B cell (primary cell): ENCODE results near the gene CD101.

Experiments
- EZH2 ChIP-seq: IDR thresholded peaks from 2 replicates; pipeline ENCODE4 v1.6.1; 2012; ENCODE audit warnings: borderline replicate concordance, low read depth, mild to moderate bottlenecking, moderate library complexity, low read length; ENCODE audit not compliant: insufficient read depth, poor library complexity, severe bottlenecking
- TF ChIP-seq, protein P1 (sequence below): fragments of 200-600 bp; IDR thresholded peaks from one replicate; pipeline ENCODE4 v1.8.0; 2022; ENCODE audit warnings: antibody characterized with exemption, mild to moderate bottlenecking

DNA sequence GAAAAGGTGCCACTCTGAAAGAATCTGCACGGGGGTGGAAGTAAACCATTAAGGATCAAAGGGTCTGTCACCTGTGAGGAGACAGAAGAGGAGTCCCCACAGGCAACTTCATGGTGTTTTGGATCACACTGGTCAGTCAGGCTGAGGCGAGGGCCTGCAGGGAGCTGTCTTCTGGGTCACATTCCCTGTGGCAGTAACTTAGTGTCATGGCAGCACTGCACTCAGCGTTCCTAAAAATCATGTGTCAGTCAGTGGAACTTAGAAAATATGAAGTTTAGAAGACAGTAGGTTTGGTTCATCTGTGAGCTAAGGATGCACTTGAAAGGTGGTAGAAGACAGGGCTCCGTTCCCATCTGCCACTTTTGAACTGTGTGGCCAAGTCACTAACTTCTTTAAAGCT is 43.5 kb upstream of the CD101 start:
- TF ChIP-seq, protein P1, sequence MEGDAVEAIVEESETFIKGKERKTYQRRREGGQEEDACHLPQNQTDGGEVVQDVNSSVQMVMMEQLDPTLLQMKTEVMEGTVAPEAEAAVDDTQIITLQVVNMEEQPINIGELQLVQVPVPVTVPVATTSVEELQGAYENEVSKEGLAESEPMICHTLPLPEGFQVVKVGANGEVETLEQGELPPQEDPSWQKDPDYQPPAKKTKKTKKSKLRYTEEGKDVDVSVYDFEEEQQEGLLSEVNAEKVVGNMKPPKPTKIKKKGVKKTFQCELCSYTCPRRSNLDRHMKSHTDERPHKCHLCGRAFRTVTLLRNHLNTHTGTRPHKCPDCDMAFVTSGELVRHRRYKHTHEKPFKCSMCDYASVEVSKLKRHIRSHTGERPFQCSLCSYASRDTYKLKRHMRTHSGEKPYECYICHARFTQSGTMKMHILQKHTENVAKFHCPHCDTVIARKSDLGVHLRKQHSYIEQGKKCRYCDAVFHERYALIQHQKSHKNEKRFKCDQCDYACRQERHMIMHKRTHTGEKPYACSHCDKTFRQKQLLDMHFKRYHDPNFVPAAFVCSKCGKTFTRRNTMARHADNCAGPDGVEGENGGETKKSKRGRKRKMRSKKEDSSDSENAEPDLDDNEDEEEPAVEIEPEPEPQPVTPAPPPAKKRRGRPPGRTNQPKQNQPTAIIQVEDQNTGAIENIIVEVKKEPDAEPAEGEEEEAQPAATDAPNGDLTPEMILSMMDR, result no peak
- no peak for TF ChIP-seq EZH2
